Vagina (tissue), 2 donors: ENCODE measurements around the gene BRPF1. TPM values are rescaled to one million over a fixed set of nuclear protein-coding genes. Genes with fewer than 3 reads are reported as not detected.

Experiments used
- DNase-seq, 2 donors: peaks; one replicate each; pipeline ENCODE4 v3.0.0-alpha.2; 2017; ENCODE audit errors: extremely low spot score in 2 of 2
- H3K27ac ChIP-seq: fragments of 200-600 bp; sonication (generic); one replicate; pipeline ENCODE4 v1.5.1; 2019
- H3K27me3 ChIP-seq: fragments of 200-600 bp; sonication (generic); one replicate; pipeline ENCODE4 v1.5.1; 2019
- H3K36me3 ChIP-seq, 2 donors: fragments of 200-600 bp; sonication (generic); one replicate each; pipeline ENCODE4 v1.5.1; 2017 to 2019
- H3K4me1 ChIP-seq: fragments of 200-600 bp; sonication (generic); one replicate; pipeline ENCODE4 v1.5.1; 2019
- H3K4me3 ChIP-seq, 2 donors: fragments of 200-600 bp; sonication (generic); 1 replicate in 1 of 2; 2 replicates in 1 of 2; pipeline ENCODE4 v1.5.1; 2016 to 2019
- H3K9me3 ChIP-seq: fragments of 200-600 bp; sonication (generic); one replicate; pipeline ENCODE4 v1.5.1; 2019
- POLR2A ChIP-seq, 2 donors: fragments of 450-650 bp; IDR thresholded peaks; one replicate each; pipeline ENCODE4 v1.6.1; 2017; ENCODE audit warnings: antibody characterized with exemption in 2 of 2, mild to moderate bottlenecking in 2 of 2, moderate library complexity in 2 of 2
- POLR2AphosphoS5 ChIP-seq, 2 donors: sonication (generic); formaldehyde crosslinking; IDR thresholded peaks; one replicate each; pipeline ENCODE4 v1.9.0; 2017; ENCODE audit warnings: antibody characterized with exemption in 2 of 2, mild to moderate bottlenecking in 2 of 2, low read depth in 1 of 2; ENCODE audit not compliant: insufficient read depth in 1 of 2
- intact Hi-C: fragments of 100-400 bp; cut with DNase I; formaldehyde crosslinking; loops from one replicate; pipeline ENCODE4 v1.15.1; 2023
- total RNA-seq: library from RNA; depleted of rRNA; stranded (reverse); fragments of >200 nt; gene quantifications from one replicate; pipeline ENCODE4 v1.2.3, GENCODE V29; 2016
- TF ChIP-seq, protein P1 (sequence below), 3 experiments: fragments of 450-650 bp in 2 of 3; fragments of 200-600 bp in 1 of 3; sonication (generic) in 1 of 3; IDR thresholded peaks; one replicate each; pipeline ENCODE4 v1.5.1; 2017 to 2019; ENCODE audit warnings: antibody characterized with exemption in 3 of 3, mild to moderate bottlenecking in 2 of 3, moderate library complexity in 2 of 3

The BRPF1 gene
- total RNA-seq, 1 donor from 2014 or later = 16.9 TPM

DNA sequence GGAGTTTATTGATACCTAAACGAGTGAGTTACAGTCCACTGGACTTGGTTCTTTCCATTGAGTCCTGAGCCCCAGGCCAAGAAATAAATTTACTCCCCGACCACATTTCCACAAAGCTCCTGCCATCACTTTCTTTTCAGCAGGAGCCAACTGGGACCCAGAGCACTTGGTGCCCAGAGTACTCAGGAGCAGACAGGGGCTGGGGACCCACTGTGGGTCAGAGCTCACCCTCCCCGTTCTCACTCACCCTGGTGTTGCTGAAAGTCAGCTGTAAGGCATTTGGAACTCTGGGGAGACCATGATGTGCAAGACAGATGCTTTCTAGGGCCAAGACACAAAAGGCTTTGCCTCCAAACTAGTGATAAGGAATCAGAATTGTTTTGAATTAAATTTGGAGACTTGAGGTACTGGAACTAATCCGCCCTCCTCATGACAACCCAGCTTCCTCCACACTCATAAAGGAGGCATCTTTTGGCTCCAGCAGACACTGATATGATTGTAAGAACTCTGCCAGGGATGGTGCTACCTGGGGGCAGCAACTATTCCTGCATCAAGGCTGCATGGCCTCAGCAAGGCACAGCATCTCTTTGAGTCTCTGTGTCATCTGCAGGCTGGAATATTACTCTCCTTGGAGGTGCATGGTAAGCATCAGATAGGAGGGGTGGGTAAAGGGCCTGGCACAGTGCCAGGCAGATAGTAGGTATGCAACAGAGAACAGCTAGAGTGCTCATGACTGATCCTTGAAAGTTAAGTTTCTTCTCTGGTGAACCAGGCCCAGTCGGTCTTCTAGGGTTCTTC lies 45.6 kb downstream of the BRPF1 start:
- Histone ChIP-seq H3K4me1 (no peaks in the 10 kb centered on the region), H3K27me3 (no peaks in the 10 kb centered on the region), H3K36me3 (peaks cover 0 to 2% of the 10 kb centered on the region in 2 donors), H3K27ac (no peak overlapping the region), H3K9me3 (no peaks in the 10 kb centered on the region), H3K4me3 (no peak overlapping the region)
- intact Hi-C loops = no loop called here
- TF ChIP-seq POLR2A (IDR thresholded peaks at IDR 0.05) (no peak), POLR2AphosphoS5 (IDR thresholded peaks at IDR 0.05; ENCODE audit: insufficient read depth in 1 of 2, low read depth in 1 of 2) (no peak)
- TF ChIP-seq, protein P1, sequence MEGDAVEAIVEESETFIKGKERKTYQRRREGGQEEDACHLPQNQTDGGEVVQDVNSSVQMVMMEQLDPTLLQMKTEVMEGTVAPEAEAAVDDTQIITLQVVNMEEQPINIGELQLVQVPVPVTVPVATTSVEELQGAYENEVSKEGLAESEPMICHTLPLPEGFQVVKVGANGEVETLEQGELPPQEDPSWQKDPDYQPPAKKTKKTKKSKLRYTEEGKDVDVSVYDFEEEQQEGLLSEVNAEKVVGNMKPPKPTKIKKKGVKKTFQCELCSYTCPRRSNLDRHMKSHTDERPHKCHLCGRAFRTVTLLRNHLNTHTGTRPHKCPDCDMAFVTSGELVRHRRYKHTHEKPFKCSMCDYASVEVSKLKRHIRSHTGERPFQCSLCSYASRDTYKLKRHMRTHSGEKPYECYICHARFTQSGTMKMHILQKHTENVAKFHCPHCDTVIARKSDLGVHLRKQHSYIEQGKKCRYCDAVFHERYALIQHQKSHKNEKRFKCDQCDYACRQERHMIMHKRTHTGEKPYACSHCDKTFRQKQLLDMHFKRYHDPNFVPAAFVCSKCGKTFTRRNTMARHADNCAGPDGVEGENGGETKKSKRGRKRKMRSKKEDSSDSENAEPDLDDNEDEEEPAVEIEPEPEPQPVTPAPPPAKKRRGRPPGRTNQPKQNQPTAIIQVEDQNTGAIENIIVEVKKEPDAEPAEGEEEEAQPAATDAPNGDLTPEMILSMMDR (IDR thresholded peaks at IDR 0.05) = no peak
- DNase-seq = no peak

DNA sequence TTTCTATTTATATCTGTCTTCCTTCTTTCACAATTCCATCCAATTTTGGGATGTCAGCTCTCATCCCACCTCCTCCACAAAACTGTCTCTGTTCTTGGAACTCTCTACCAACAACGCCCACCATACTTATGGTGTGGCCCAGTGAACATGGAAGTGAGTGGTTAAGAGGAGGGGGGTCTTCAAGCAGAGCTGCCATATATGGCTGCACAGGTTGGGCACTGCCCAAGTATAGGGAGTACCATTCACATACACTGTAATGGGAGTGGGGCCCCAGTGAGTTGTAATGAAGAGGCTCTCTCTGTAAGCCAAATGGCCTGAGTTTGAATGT lies 46.1 kb downstream of the BRPF1 start:
- intact Hi-C loops = no loop called here
- TF ChIP-seq, protein P1 (IDR thresholded peaks at IDR 0.05) = no peak
- TF ChIP-seq POLR2AphosphoS5 (IDR thresholded peaks at IDR 0.05; ENCODE audit: insufficient read depth in 1 of 2, low read depth in 1 of 2) (no peak), POLR2A (IDR thresholded peaks at IDR 0.05) (no peak)
- H3K27me3 ChIP-seq = no peaks in the 10 kb centered on the region
- H3K4me1 ChIP-seq = no peaks in the 10 kb centered on the region
- peaks cover 0 to 2% of the 10 kb centered on the region in 2 donors for H3K36me3 ChIP-seq
- H3K4me3 ChIP-seq = no peak overlapping the region
- no peak for DNase-seq
- H3K27ac ChIP-seq = no peak overlapping the region
- no peaks in the 10 kb centered on the region for H3K9me3 ChIP-seq

DNA sequence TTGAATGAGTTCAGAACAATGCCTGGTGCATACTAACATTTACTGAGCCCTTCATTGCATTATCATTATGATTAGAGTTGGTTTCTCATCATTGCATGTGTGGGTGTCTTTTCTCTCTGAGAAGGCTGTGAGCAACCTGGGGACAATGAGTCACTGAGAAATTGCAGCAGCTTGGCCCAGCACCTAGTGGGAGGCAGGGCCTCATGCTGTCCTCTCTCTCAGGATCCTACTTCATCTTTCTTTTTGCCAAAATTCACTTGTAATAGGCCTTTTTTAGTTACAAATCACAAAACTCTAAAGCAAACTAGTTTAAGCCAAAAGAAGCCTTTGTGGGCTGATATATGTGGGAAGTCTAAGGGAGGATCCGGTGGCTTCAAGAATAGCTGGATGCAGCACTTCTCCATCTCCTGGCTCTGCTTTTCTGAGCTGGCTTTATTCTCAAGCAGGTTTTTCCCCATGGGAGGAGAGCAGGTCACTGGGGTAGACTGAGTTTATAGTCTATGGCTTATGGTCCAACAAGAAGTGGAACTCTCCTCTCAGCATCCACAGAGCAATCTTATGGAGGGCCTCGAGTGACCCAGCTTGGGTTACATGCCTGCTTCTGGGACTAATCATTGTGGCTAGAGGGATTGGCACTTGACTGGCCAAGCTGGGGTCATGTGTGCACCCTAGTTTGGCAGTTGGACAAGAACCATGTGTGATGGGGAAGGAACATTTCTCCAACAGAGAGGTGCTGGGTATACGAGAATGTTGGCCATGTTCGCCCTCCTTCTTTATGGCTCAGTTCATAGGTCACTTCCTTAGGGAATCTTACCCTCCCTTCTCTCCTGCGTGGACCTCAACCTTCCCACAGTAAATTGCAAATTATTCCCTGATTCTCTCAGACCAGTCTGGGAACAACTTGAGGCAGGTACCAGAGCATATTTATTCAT lies 46.9 kb downstream of the BRPF1 start:
- no peak overlapping the region for H3K27ac ChIP-seq
- H3K4me3 ChIP-seq = no peak overlapping the region
- intact Hi-C loops = no loop called here
- no peak for DNase-seq
- H3K36me3 ChIP-seq = peaks cover 2 to 3% of the 10 kb centered on the region in 2 donors
- no peaks in the 10 kb centered on the region for H3K4me1 ChIP-seq
- no peaks in the 10 kb centered on the region for H3K27me3 ChIP-seq
- no peaks in the 10 kb centered on the region for H3K9me3 ChIP-seq
- TF ChIP-seq POLR2AphosphoS5 (IDR thresholded peaks at IDR 0.05; ENCODE audit: insufficient read depth in 1 of 2, low read depth in 1 of 2) (no peak), POLR2A (IDR thresholded peaks at IDR 0.05) (no peak)
- TF ChIP-seq, protein P1 (IDR thresholded peaks at IDR 0.05) = no peak

DNA sequence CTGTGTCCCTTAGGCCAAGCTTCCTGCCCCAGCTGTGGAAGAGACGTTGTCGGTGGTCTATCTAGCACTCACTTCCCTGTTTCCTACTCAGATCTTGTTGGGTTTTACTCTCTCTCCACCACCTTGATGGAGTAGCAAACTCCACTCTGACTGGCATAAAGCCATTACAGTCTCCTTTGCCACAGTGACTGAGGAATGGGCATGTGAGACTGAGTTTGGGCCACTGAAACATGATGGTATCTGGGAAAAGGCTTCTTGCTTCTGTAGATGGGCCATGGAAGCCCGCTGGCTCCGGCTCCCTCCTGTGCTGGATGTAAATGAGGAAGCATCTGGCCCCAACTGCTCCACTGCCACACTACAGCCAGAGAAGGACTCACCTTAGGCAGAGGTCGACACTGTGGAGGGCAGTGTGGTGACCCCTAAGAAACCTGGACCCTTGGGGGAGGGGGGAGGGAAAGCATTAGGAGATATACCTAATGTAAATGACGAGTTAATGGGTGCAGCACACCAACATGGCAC lies 47.6 kb downstream of the BRPF1 start:
- H3K36me3 ChIP-seq = peaks cover 2 to 11% of the 10 kb centered on the region in 2 donors
- DNase-seq = no peak
- no peaks in the 10 kb centered on the region for H3K9me3 ChIP-seq
- H3K27me3 ChIP-seq = no peaks in the 10 kb centered on the region
- TF ChIP-seq POLR2A (IDR thresholded peaks at IDR 0.05) = no peak
- no peak for TF ChIP-seq POLR2AphosphoS5 (IDR thresholded peaks at IDR 0.05; ENCODE audit: insufficient read depth in 1 of 2, low read depth in 1 of 2)
- TF ChIP-seq, protein P1 (IDR thresholded peaks at IDR 0.05) = no peak
- H3K27ac ChIP-seq = no peak overlapping the region
- intact Hi-C loops = no loop called here
- no peaks in the 10 kb centered on the region for H3K4me1 ChIP-seq
- no peak overlapping the region for H3K4me3 ChIP-seq
